Coronary artery (tissue), 2 donors: Measurements from ENCODE around the gene CLDN14.

Source experiments
- DNase-seq: peaks from one replicate; pipeline ENCODE4 v3.0.0-alpha.2; 2017; ENCODE audit warnings: low spot score
- H3K27ac ChIP-seq, 2 donors: fragments of 200-600 bp; sonication (generic); one replicate each; pipeline ENCODE4 v1.5.1; 2016 to 2019
- H3K4me3 ChIP-seq: fragments of 200-600 bp; sonication (generic); 2 replicates; pipeline ENCODE4 v1.5.1; 2016; ENCODE audit warnings: mild to moderate bottlenecking, moderate library complexity
- CTCF ChIP-seq: fragments of 200-600 bp; sonication (generic); IDR thresholded peaks from one replicate; pipeline ENCODE4 v1.5.1; 2019; ENCODE audit warnings: antibody characterized with exemption

Gene CLDN14

GRCh38 chr21:36489103-36489775 is 9.3 kb upstream of the CLDN14 start:
- Histone ChIP-seq H3K27ac (no peak overlapping the region), H3K4me3 (no peak overlapping the region)
- TF ChIP-seq CTCF: no peak
- no peak for DNase-seq

- no peak overlapping the region for H3K4me3 ChIP-seq
- no peak for DNase-seq
- no peak overlapping the region for H3K27ac ChIP-seq
- no peak for TF ChIP-seq CTCF
These were observed 7.9 kb upstream of the CLDN14 start for GRCh38 chr21:36487641-36488307.

- DNase-seq: no peak
- no peak for TF ChIP-seq CTCF
- no peak overlapping the region for H3K27ac ChIP-seq
These were observed 6.3 kb upstream of the CLDN14 start for GRCh38 chr21:36486246-36486645.

GRCh38 chr21:36485476-36485875 is 5.6 kb upstream of the CLDN14 start:
- H3K4me3 ChIP-seq: no peak overlapping the region
- DNase-seq: no peak
- no peak overlapping the region for H3K27ac ChIP-seq
- no peak for TF ChIP-seq CTCF

More at GRCh38 chr21:36486246-36486645, 6.3 kb upstream of the CLDN14 start:
- no peak overlapping the region for H3K4me3 ChIP-seq

GRCh38 chr21:36483095-36483494 is 3.2 kb upstream of the CLDN14 start:
- no peak overlapping the region for H3K4me3 ChIP-seq
- DNase-seq: no peak
- H3K27ac ChIP-seq: no peak overlapping the region
- no peak for TF ChIP-seq CTCF

GRCh38 chr21:36482673-36483072 is 2.8 kb upstream of the CLDN14 start:
- no peak overlapping the region for H3K27ac ChIP-seq
- H3K4me3 ChIP-seq: no peak overlapping the region
- TF ChIP-seq CTCF: no peak
- DNase-seq: no peak

GRCh38 chr21:36482181-36482580 is 2.3 kb upstream of the CLDN14 start:
- TF ChIP-seq CTCF: no peak
- no peak for DNase-seq
- H3K27ac ChIP-seq: no peak overlapping the region
- H3K4me3 ChIP-seq: no peak overlapping the region
